GM19372 (cell line): ENCODE results near the gene FOXP1.

Source experiments
- ATAC-seq: cut with Tn5 transposase; IDR thresholded peaks from one replicate; pipeline ENCODE4 v1.9.1; 2021; ENCODE audit warnings: mild to moderate bottlenecking, low read depth, moderate library complexity; ENCODE audit not compliant: unreplicated experiment

The FOXP1 gene

GRCh38 chr3:71127052-71127831, 456.3 kb downstream of the FOXP1 start:
- no peak for ATAC-seq

- ATAC-seq, result no peak
These were observed 457.8 kb downstream of the FOXP1 start for GRCh38 chr3:71125738-71126137.

DNA sequence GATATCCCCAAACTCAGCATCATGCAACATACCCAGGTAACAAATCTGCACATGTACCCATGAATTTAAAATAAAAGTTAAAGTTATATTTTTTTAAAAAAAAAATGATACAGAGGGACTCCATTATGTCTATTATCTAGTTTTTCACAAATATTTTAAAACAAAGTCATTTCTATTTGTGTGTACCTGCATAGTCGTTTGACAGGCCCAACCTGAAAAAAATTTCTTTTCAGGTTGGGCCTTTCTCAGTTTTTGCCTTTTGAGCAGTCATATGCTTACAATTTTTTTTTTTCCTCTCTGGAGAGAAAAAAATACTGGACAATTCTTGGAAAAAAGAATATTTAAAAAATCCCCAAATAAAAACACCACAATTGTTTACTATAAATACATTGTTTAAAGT, 459.5 kb downstream of the FOXP1 start:
- ATAC-seq, result no peak

DNA sequence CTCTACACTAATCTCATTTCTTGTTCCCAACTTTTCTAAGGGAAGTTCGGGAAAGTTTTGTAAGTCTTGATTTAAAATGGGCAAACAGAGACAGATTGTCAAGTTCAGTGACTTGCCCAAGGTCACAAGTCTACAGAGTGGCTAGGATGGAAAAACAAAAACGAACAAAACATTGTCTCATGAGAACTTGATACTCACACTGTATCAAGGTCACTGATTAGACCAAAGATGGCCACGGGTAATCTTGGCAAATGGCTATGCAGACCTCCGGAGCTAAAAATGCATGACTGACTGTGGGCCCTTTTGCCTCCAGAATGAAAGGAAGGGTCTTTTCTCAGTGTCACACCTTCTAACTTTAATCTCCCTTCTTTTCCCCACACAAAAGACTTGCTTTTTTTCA, 460.9 kb downstream of the FOXP1 start:
- ATAC-seq, result no peak

GRCh38 chr3:71121429-71122167, 461.9 kb downstream of the FOXP1 start:
- no peak for ATAC-seq

GRCh38 chr3:71120012-71120411, 463.5 kb downstream of the FOXP1 start:
- ATAC-seq, result no peak

DNA sequence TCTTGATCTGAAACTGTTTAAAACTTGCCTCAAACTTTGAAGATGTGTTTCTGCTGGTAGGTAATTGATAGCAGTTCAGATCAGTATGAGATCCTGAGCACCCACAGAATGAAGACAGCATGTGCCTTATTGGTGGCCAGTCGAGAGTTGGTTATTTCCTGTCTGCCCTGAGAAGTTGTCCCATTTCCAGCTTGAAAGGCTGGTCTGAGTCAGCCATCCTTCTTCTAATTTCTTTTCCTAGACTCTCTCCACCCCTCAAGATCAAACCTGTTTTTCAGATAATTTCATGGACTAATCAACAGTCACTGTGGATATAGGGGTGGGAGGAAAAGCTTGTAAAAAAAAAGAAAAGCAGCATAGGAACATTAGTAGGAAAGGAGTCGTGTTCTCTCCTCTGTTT, 464.4 kb downstream of the FOXP1 start:
- ATAC-seq, result no peak

- no peak for ATAC-seq
These were observed 465.1 kb downstream of the FOXP1 start for GRCh38 chr3:71118436-71118835.

- no peak for ATAC-seq
These were observed 465.8 kb downstream of the FOXP1 start for GRCh38 chr3:71117572-71118247.

DNA sequence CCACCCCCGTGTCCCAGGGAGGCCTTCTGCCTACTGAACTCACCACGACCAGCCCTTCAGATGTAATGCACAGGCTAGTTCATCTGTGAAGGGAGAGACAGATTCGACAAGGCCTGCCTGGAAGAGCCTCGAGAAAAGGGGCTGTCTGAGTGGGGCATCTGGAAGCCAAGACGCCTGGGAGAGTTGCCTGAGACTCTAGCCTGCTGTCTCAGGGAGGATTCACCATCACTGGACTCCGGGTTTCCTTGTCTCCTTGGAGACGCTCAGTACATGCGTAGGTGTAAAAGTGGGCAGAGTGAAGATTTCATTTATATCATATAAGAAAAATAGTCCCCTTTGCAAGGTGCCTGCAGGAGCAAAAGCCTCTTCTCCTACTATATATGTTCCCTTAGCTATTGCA, 468.9 kb downstream of the FOXP1 start:
- no peak for ATAC-seq

DNA sequence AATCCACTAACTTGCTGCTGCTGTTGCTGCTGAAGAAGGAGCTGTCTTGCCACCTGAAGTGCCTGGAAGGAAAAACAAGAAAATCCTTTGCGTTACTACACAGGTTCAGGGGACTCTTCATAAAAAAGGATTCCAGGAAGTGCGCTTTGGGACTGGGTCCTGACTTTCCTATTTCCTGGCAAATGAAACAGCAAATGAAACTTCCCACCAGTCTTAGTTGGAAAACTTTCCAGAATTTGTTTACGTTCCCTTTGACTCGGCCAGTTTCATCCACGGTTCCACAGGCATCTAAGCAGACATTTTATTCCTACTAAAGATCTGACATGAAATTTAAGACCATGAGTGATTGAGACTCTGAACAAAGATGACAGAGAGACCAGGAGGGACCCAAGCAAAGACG, 471.0 kb downstream of the FOXP1 start:
- no peak for ATAC-seq

GRCh38 chr3:71111784-71112440, 471.6 kb downstream of the FOXP1 start:
- ATAC-seq, result no peak

- ATAC-seq, result no peak
These were observed 472.9 kb downstream of the FOXP1 start for GRCh38 chr3:71110385-71111222.

DNA sequence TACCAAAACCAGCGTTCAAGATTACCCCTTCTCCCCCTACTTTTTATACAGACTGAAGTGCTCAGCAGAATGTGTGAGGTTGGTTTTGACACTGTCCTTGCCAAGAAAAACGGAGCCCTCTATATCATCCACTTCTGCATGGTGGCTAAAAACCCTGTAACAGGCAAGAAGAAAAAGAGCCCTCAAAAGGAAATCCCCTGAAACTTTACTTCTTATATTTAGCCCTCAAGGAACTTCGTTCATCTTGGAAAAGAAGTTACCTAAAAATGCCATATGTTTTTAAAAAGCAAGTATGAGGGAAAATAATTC, 473.6 kb downstream of the FOXP1 start:
- ATAC-seq, result no peak

DNA sequence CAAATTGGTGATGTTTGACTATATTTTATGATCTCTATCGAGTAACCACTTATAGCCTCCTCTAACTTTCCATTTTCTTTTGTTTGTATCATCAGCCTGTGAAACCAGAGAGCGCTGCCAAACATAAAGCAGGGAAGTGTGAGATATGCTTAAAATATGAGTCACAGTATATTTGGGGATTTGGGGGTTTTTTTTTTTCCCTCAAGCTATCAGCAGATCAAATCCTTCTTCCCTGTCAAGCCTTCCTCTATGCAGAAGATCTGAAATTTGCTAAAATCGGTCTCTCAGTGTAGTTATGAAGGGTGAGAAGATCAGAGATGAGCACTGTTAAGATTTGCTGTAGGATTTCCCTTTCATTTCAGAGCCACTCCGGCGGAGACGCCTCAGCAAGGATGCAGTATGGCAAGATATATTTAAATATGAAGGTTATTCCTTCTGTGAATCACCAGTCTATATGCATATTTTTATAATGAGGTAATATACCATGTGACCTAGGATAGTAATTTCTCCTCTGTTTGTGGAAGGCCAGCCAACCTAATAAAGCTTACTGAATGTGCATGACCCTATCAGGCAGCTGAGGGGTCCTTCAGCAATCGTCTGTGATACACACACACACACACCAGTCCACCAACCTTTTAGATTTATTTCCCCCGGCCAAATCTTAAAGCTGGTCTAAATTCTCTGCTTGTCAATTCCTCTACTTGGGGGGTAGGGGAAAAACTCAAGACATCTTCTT, 474.1 kb downstream of the FOXP1 start:
- no peak for ATAC-seq

DNA sequence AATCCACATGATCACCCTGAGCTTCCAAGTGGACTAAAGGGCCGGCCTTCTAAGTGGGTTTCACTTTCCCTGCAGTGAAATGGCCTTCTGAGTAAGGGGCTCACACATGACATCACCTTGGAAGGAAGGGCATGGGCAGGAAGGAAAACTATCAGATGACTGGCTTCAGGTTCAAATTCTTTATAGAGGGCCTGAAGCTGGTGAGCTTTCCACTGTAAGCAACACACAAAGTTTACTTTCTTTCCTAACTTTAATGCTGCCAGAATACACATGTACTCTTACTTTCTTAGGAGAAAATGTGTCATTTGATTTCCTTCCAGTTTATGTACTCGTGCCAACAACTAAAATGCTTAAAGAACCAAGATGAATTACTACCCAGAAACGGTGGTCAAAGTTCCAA, 475.6 kb downstream of the FOXP1 start:
- no peak for ATAC-seq

- ATAC-seq, result no peak
These were observed 478.6 kb downstream of the FOXP1 start for GRCh38 chr3:71104976-71105375.

- no peak for ATAC-seq
These were observed 479.0 kb downstream of the FOXP1 start for GRCh38 chr3:71104556-71104955.

DNA sequence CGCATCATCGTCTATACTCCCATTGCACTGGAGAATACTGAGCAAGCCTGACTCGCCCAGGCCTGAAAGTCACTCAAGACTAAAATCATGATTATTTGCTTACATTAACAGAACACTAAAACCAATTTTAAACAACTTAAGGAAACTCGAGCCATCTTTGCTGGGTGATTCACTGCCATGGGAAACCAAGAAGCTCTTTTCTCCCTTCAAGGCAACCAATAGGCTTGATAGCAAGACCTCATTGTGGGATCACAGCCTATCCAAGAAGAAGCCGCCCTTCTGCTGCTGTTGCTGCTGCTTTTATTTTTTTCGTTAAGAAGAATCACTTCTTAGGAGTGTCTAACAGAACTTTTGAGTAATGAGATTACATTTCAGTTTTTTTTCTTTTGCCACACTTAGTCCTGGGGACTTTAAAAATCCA, 479.4 kb downstream of the FOXP1 start:
- ATAC-seq, result no peak
